Neural cell (in vitro differentiated cells): ENCODE results near the gene PSORS1C2.

ENCODE experiments used
- CTCF ChIP-seq: fragments of 450-650 bp; IDR thresholded peaks from 2 replicates; pipeline ENCODE4 v1.5.1; 2014; ENCODE audit warnings: antibody characterized with exemption, mild to moderate bottlenecking, moderate library complexity; ENCODE audit not compliant: poor library complexity, severe bottlenecking
- MXI1 ChIP-seq: fragments of 450-650 bp; conservative IDR thresholded peaks from 2 replicates; pipeline ENCODE4 v1.6.1; 2014; ENCODE audit warnings: antibody characterized with exemption, mild to moderate bottlenecking; ENCODE audit not compliant: poor library complexity, severe bottlenecking
- POLR2AphosphoS5 ChIP-seq: IDR thresholded peaks from 2 replicates; pipeline ENCODE4 v1.6.1; 2012

DNA sequence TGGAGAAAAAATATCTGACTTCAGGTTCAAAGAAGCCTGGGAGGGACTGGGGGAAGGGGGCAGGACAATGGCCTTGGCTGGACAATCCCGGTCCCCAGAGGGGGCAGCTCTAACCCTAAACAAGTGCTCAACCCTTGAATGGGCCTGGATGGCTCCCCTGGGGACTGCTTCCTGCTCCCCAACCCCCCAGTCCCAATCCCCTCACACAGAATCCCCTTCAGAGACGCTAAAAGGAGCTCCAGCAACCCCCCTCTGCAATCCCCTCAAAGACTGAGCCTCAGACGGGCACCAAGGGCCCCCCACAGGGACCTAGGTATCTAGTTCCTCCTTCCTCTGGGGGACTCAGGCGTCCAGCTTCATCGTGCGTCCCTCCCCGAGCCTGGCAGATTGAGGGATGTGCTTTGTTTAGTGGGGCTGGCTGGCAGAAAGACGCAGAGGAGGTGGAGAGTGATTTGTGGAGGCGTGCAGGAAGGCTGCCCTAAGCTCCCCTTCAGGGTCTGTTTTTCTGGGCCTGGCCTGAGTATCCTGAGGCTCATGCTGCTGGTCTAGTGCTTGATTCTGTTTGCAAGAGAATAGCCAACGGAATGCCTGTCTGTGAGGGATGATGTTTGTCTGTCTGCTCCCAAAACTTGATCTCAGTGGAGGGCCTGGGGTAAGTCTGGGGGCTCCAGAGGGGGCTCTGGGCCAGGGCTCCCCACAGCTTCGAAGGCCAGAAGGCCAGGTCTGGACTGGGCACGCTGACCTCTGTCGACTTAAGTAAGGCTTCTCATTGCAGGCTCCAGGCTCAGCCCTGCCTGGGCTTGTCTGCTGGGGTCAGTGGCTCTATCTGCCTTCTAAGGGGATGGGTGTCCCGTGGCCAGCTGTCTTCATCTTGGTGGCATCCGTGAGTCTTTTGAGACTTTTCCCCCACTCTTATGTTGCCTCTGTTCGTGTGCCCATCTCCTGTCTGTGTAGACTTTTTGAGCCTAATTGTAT is 33.4 kb upstream of the PSORS1C2 start:
- TF ChIP-seq POLR2AphosphoS5 (no peak), MXI1 (no peak), CTCF (no peak)
